SK-N-MC (cell line): ENCODE data around the gene KIF11.

Experiments used
- EZH2 ChIP-seq: fragments of 200-600 bp; sonication (generic); IDR thresholded peaks from one replicate; pipeline ENCODE4 v1.6.1; 2017; ENCODE audit warnings: antibody characterized with exemption
- FOXP2 ChIP-seq: optimal IDR thresholded peaks from 2 replicates; pipeline ENCODE3; 2011; ENCODE audit warnings: mild to moderate bottlenecking, moderate library complexity; ENCODE audit not compliant: insufficient read depth; ENCODE audit errors: extremely low read length, control extremely low read depth
- POLR2AphosphoS5 ChIP-seq: IDR thresholded peaks from 2 replicates; pipeline ENCODE4 v1.6.1; 2012; ENCODE audit warnings: mild to moderate bottlenecking, low read depth, low read length, borderline replicate concordance

DNA sequence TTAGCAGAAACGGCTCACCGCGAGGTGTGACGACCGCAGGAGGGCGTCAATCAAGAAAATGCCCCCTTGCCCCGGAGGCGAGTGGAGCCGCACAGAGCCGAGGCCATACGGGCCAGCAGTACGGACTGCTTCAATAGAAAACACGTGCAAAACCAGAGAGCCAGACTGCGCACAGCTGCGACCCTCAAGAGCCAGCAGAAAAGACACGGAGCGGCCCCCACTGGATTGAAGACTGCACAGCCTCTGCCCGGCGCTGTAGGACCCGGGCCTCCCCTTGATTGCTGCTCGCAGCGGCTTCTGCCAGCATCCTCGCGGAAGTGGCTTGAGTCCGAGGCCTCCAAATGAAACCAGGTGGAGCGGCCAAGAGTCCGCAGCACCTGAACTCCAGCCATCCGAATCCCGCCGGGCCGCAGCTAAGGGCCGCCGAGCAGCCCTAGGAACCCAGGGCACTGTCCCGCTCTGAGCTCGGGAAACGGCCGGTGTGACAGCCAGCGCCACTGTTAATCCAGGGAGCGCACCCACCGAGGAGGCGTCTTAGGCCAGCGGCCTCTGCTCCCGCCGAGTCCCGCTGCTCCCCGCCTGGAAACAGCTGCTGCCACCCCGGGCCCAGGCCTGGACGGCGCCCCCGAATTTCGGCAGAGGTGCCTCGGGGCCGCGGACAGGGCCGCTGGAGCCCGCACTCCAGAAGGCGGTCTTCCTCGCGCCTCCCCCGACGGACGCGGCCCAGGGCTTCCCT, 96.2 kb downstream of the KIF11 start:
- TF ChIP-seq EZH2 (no peak), POLR2AphosphoS5 (no peak), FOXP2 (no peak)
